Activated CD8-positive, alpha-beta memory T cell treated with anti-CD3 and anti-CD28 coated beads, Interleukin-2, amount 50 U/mL, for 48 hours (primary cell): ENCODE results near the gene CHMP2A.
A peak's percentile ranks its signal among the peaks of the same experiment; 100 is the strongest.

Experiments
- DNase-seq: peaks from one replicate; pipeline ENCODE4 v3.0.0-alpha.2; 2020

The CHMP2A gene

GRCh38 chr19:58554494-58555368 lies at the start of gene CHMP2A:
Gene CHMP2A (minus strand): TSS chr19:58555105. CDS start chr19:58554212, 893 bp downstream.
- DNase-seq, result peak; percentile 100

- DNase-seq, result no peak
These were observed 31.3 kb upstream of the CHMP2A start for GRCh38 chr19:58586133-58586765.

DNA sequence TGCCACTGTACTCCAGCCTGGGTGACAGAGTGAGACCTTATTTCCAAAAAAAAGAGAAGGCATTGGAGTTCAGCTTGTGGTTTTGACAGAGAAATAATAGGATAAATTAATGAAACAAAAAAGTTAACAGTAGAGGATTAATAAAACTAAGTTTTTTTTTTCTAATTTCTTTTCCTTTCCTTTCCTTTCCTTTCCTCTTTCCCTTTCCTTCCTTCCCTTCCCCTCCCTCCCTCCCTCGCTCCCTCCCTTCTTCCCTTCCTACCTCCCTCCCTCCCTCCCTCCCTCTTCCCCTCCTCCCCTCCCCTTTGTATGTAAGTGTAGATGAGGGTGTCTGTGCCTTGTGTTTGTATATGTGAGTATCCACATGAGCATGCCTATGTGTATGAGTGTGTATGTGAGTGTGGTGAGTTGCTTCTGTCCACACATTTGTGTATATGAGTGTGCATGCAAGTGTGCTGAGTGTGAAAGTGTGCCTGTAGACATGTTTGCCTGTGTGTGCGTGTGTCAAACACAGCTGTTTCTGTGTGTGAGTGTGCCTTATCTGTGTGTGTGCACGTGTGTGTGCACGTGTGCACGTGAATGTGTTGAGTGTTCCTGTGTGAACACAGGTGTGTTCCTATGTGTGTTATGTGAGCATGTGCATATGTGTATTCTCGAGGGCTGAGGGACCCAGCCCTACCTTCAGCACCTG lies 30.7 kb upstream of the CHMP2A start:
- DNase-seq, result no peak

DNA sequence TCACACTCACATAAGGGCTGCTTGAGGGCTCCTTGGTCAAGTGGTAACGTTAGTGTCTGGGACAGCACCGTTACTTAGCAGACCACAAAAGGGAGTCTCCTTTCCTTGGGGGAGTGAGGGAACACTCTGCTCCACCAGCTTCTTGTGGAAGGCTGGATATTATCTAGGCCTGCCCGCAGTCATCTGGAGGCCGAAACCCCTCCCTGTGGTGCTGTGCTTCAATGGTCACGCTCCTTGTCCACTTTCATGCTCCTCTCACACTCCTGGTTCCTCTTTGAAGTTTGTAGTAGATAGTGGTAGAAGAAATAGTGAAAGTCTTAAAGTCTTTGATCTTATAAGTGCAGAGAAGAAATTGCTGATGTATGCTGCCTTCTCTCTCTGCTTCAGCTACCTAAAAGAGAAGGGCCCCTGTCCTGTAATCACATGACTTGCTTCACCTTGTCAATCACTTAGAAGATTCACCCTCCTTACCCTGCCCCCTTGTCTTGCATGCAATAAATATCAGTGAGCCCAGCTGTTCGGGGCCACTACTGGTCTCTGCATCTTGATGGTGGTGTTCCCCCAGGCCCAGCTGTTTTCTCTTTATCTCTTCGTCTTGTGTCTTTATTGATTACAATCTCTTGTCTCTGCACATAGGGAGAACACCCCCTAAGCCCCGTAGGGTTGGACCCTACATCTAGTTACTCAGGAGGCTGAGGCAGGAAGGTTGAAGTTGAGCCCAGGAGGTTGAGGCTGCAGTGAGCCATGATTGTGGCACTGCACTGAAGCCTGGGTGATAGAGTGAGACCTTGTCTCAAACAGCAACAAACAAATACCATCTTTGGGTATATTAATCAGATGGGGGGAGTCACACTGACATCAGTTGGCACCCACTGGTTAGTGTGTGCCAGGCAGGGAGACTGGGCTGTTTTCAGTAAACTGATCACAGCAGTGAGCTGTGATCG lies 29.9 kb upstream of the CHMP2A start:
- no peak for DNase-seq

DNA sequence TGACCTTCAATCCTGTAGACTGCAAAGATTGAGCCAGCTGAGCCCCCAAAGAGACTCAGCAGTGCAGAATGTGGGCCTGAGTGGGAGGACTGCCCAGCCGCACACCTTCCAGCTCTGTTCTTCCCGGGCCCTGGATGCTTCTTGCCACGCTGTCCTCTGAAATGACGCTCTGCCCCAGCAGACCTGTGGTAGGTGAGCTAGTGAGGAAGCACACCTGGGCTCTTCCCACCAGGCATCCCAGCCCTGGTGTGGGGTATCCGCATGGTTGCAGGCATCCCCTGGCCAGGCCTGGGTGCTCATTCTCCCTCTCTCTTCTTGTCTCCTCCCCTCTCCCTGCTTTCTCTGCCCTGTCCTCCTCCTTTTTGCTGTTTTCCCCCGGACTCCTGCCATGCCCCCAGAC lies 28.1 kb upstream of the CHMP2A start:
- no peak for DNase-seq

DNA sequence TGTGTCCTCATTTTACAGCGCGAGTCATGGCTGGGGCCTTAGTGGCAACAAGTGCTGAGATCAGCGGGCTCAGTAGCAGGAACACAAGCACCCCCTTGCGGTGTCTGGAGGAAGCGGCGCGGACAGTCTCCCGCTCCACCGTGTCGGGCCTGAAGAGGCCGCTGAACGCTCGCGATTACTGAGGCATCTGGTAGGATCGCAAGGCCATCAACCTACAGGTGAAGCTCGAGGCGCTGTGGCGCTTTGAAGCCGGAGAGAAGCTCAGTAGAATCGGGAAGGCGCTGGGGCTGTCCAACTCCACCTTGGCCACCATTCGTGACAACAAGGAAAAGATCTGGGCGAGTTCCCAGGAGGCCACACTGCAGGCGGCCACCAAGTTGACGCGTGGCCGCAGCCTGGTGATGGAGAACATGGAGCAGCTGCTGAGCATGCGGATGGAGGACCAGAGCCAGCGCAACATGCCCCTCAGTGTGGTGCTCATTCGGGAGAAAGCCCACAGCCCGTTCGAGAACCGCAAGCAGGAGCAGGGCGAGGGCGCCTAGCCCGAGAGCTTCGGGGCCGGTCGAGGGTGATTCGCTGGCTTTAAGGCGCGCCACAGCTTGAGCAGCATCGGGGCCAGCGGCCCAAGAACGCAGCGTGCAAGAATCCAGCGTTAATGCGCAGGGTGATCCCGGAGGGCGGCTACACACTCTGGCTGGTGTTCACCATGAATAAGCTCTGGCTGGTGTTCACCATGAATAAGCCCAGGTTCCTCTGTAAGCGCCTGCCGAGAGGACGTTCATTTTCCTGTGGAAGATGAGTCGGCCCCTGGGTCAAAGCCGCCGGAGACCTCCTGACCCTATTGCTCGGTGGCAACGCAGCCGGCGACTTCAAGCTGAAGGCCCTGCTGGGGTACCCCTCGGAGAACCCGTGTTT lies 26.6 kb upstream of the CHMP2A start:
- peak; percentile 94 for DNase-seq

DNA sequence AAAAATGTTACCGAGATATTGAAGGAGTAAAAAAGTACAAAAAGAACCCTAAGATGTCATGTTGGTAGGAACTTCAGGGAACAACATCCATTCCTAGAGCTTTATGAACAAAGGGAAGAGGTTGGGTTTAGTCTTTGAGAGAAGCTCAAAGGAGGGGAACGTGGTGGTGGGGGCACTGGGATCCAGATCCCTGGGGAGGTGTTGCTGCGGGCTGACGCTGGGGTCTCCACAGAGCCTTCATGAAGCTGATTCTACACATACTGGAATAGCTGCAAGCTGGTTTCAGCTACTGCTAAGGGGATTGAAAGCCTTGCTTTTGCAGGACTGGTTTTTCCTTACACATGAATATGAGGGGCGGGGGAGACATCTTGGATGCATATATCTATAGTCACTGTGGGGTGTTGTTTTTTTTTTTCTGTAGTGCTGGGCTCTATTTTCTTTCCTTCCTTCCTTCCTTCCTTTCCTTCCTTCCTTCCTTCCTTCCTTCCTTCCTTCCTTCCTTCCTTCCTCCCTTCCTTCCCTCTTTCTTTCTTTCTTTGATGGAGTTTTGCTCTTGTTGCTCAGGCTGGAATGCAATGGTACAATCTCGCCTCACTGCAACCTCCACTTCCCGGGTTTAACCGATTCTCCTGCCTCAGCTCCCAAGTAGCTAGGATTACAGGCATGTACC lies 24.7 kb upstream of the CHMP2A start:
- peak; percentile 32 for DNase-seq

GRCh38 chr19:58578012-58578925 lies 23.4 kb upstream of the CHMP2A start:
- peak; percentile 56 for DNase-seq

GRCh38 chr19:58577581-58577980 lies 22.7 kb upstream of the CHMP2A start:
- peak; percentile 42 for DNase-seq

- DNase-seq, result peak; percentile 91
These were observed 20.5 kb upstream of the CHMP2A start for GRCh38 chr19:58575183-58576041.

DNA sequence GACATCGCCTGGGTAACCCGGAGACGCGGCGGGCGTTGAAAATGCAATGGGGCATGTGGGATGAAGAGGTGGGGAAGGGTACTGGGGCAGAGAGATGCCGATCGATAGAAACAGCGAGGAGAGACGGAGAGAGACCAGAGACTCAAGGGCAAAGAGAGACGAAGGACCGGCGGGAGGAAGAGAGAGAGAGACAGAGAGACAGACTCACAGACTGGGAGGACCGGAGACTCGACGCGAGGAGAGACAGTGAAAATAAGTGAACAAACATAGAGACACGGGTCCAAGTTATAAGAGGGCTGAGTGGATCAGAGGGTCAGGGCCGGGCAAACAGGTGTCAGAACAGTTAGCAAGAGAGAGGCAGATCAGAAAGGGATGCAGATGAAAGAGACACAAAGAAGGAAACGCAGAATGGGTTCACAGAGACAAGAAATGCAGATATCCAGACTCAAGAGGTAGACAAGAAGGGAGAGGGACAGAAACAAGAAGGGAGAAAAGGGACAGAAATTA lies 18.8 kb upstream of the CHMP2A start:
- DNase-seq, result no peak

DNA sequence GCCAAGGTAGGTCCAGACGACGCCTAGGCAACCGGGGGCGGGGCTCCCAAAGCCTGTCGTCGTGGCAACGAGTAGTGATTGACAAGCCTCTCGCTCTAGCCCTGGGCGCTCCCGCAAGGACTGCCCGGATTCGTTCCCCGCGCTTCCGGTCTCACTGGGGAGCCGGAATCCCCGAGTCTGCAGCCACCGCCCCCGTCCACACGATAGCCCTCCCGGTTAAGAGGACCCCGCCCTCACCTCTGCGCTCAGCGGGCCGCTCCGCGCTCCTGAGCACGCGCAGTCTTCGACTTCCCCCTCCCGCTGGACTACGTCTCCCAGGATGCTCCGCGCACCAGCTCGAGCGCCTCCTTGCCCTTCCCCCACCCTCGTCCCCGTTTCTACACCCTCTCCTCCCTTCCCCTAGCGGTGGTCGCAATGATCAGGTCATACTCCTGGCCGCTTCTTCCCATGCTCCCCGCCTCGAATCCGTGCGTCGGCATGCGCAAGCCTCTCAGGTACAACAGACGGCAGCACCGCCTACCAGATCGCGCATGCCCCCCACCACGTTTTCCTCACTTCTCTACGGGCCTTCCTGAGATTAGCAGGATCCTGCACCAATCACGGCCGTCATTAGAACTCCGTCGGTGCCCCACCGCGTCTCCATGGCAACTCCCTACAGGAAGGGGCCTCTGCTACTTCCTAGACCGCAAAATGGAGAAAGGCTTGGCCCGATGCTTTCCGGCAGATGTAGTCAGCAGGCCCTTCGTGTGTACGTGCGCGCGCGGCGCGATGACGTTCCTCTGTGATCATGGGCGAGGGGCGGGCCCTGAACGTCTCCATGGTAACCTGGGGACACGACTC lies 18.1 kb upstream of the CHMP2A start, which contains the start of gene MZF1:
TSS of gene MZF1 (minus strand) at position 518 of the 840 bp plus-strand sequence. CDS start 1,946 bp downstream, outside the sequence.
- peak; percentile 99 for DNase-seq

DNA sequence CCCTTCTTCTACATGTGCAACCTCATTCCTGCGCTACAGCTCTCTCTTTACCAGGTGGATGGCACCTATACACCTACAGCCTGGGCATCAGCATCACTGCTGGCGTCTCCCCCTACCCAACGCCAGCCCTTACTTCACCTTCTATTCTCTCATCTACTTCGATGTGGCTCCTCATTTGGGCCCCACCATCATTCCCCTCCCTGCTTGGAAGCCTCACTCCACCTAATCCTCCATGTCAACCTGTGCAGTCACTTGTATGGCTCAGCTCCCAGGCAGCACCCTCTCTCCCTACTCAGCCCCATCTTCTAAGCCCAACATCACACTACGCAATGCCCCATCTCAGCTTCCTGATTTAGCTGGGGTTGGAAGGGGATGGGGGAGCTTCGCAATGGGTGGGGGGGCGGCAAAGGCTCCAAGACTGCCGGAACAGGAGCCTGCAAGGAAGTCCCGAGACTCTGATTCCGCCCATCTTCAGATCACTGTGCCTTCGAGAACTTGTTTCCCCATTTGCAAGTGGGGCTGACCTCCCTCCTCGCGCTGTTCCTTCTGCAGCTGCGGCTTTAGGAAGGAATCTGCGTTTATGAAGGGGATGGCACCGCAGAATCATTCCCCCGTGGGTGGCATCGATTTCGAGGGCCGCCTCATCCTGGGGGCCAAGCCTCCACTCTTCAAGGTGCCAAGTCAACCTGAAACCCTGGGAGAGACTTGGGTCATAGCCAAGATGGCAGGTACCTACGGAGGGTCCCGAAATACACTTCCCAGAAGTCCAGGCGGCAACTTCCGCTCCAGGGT lies 17.3 kb upstream of the CHMP2A start:
- DNase-seq, result no peak

DNA sequence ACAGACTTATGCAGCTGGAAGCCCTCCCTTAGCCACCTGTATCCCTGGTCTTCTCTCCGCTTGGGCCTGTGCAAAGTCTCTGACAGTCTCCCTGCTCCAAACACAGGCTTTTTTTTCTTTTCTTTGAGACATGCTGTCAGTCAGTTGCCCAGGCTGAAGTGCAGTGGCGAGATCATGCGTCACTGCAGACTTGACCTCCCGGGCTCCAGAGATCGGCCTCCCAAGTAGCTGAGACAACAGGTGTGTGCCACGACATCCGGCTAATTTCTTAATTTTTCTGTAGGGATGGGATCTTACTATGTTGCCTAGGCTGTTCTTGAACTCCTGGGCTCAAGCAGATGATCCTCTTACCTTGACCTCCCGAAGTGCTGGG lies 16.7 kb upstream of the CHMP2A start:
- DNase-seq, result no peak

DNA sequence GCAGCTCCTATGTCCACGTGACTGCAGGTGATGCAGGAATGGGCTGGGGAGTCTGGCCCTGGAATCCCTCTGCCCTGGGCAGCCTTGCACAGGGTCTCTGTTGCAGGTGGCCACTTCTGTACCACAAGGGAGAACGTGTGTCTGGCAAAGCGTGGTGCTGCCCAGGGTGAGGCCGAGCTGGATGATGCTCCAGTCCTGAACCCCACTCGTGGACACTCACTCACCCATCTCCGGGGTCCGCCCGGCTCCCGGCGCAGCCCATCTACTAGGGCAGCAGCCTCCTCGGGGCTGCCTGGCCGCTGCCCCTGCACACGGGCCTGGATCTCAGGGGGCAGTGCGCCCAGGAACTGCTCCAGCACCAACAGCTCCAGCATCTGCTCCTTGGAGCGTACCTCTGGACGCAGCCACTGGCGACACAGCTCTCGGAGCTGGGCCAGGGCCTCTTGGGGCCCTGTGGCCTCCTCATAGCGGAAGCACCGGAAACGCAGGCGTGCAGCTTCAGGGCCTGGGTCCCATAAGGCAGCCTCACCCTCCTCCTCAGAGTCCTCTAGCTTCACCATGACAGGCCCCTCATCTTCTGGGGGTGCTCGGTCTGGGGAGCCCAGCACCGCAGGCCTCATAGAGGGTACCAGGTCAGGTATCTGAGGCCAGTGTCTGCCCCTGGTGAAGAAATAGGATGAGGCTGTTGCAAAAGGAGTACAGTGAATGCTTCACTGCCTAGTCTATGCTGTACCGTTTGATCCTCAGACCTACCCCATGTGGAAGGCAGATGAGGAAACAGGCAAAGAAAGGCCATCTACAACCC lies 16.1 kb upstream of the CHMP2A start:
- DNase-seq, result peak; percentile 51
